Vagina (tissue), 2 donors: ENCODE data around the gene PARD6G. TPM values are rescaled to one million over a fixed set of nuclear protein-coding genes. Genes with fewer than 3 reads are reported as not detected.

Experiments used
- DNase-seq, 2 donors: peaks; one replicate each; pipeline ENCODE4 v3.0.0-alpha.2; 2017; ENCODE audit errors: extremely low spot score in 2 of 2
- H3K27ac ChIP-seq: fragments of 200-600 bp; sonication (generic); one replicate; pipeline ENCODE4 v1.5.1; 2019
- H3K27me3 ChIP-seq: fragments of 200-600 bp; sonication (generic); one replicate; pipeline ENCODE4 v1.5.1; 2019
- H3K36me3 ChIP-seq, 2 donors: fragments of 200-600 bp; sonication (generic); one replicate each; pipeline ENCODE4 v1.5.1; 2017 to 2019
- H3K4me1 ChIP-seq: fragments of 200-600 bp; sonication (generic); one replicate; pipeline ENCODE4 v1.5.1; 2019
- H3K4me3 ChIP-seq, 2 donors: fragments of 200-600 bp; sonication (generic); 1 replicate in 1 of 2; 2 replicates in 1 of 2; pipeline ENCODE4 v1.5.1; 2016 to 2019
- H3K9me3 ChIP-seq: fragments of 200-600 bp; sonication (generic); one replicate; pipeline ENCODE4 v1.5.1; 2019
- POLR2A ChIP-seq, 2 donors: fragments of 450-650 bp; IDR thresholded peaks; one replicate each; pipeline ENCODE4 v1.6.1; 2017; ENCODE audit warnings: antibody characterized with exemption in 2 of 2, mild to moderate bottlenecking in 2 of 2, moderate library complexity in 2 of 2
- POLR2AphosphoS5 ChIP-seq, 2 donors: sonication (generic); formaldehyde crosslinking; IDR thresholded peaks; one replicate each; pipeline ENCODE4 v1.9.0; 2017; ENCODE audit warnings: antibody characterized with exemption in 2 of 2, mild to moderate bottlenecking in 2 of 2, low read depth in 1 of 2; ENCODE audit not compliant: insufficient read depth in 1 of 2
- intact Hi-C: fragments of 100-400 bp; cut with DNase I; formaldehyde crosslinking; loops from one replicate; pipeline ENCODE4 v1.15.1; 2023
- total RNA-seq: library from RNA; depleted of rRNA; stranded (reverse); fragments of >200 nt; gene quantifications from one replicate; pipeline ENCODE4 v1.2.3, GENCODE V29; 2016
- TF ChIP-seq, protein P1 (sequence below), 3 experiments: fragments of 450-650 bp in 2 of 3; fragments of 200-600 bp in 1 of 3; sonication (generic) in 1 of 3; IDR thresholded peaks; one replicate each; pipeline ENCODE4 v1.5.1; 2017 to 2019; ENCODE audit warnings: antibody characterized with exemption in 3 of 3, mild to moderate bottlenecking in 2 of 3, moderate library complexity in 2 of 3

The PARD6G gene
- total RNA-seq, 1 donor from 2014 or later = 32.7 TPM

DNA sequence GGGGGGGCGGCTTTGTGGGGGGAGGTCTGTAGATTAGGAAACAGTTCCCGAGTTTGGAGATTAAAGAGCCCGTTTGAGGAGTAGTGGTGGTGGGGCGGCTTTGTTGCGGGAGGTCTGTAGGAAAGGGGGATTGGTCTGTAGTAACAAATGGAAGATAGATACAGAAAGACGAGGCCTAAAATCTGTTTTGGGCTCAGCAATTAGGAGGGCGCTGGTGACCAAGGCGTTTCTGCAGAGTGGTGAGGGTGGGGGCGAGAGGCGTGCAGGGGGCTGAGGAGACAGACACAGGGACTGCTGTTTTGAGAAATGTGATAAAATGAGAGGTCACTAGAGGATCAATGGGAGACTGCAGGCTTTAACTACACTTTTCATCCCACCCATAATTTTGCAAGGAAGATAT is 139.9 kb downstream of the PARD6G start:
- Histone ChIP-seq H3K9me3 (no peaks in the 10 kb centered on the region), H3K27me3 (no peaks in the 10 kb centered on the region), H3K4me1 (peaks cover 22% of the 10 kb centered on the region), H3K4me3 (no peak overlapping the region), H3K27ac (no peak overlapping the region), H3K36me3 (no peaks in the 10 kb centered on the region)
- TF ChIP-seq POLR2A (IDR thresholded peaks at IDR 0.05) = no peak
- TF ChIP-seq, protein P1, sequence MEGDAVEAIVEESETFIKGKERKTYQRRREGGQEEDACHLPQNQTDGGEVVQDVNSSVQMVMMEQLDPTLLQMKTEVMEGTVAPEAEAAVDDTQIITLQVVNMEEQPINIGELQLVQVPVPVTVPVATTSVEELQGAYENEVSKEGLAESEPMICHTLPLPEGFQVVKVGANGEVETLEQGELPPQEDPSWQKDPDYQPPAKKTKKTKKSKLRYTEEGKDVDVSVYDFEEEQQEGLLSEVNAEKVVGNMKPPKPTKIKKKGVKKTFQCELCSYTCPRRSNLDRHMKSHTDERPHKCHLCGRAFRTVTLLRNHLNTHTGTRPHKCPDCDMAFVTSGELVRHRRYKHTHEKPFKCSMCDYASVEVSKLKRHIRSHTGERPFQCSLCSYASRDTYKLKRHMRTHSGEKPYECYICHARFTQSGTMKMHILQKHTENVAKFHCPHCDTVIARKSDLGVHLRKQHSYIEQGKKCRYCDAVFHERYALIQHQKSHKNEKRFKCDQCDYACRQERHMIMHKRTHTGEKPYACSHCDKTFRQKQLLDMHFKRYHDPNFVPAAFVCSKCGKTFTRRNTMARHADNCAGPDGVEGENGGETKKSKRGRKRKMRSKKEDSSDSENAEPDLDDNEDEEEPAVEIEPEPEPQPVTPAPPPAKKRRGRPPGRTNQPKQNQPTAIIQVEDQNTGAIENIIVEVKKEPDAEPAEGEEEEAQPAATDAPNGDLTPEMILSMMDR (IDR thresholded peaks at IDR 0.05) = no peak
- TF ChIP-seq POLR2AphosphoS5 (IDR thresholded peaks at IDR 0.05; ENCODE audit: insufficient read depth in 1 of 2, low read depth in 1 of 2) = no peak
- intact Hi-C loops = loop anchor here (10.0 kb wide), 1 partner anchor 73 kb away; the partner anchor contains the start of gene RBFA
- DNase-seq = no peak

Other genes starting within 250 kb of the PARD6G start
- 30.2 TPM for gene RBFA, start 213.1 kb downstream of the PARD6G start, total RNA-seq
- gene ADNP2, start 138.3 kb downstream of the PARD6G start, total RNA-seq = 21.4 TPM